ENCODE measurements around the gene CNIH3. TPM values are rescaled to one million over a fixed set of nuclear protein-coding genes. Genes with fewer than 3 reads are reported as not detected.

The CNIH3 gene
- total RNA-seq, 4 donors from 2014 or later: 0.68 to 1.1 TPM; not detected in 2

DNA sequence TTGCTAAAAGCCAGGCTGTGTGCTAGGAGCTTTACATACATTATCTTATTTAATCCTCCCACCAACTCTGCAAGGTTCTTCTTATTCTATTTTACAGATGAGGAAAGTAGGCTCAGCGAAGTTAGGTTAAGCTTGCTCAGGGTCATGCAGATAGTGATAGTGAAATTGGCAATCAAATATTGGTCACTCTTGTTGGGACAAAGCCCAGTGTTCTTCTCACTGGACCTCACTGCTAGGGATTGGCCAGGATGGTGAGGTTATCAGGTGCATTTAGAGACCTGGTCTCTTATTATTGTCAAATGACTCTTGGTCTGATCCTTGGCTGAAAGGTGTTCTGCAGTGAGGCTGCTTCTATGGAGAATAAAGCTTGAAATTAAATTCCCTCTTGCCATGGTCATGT, 145.1 kb downstream of the CNIH3 start:
- no peak overlapping the region for H3K4me3 ChIP-seq
- TF ChIP-seq POLR2A (IDR thresholded peaks at IDR 0.05): no peak
- no peak for TF ChIP-seq EP300 (IDR thresholded peaks at IDR 0.05; ENCODE audit: low read depth)
- TF ChIP-seq, protein P1, sequence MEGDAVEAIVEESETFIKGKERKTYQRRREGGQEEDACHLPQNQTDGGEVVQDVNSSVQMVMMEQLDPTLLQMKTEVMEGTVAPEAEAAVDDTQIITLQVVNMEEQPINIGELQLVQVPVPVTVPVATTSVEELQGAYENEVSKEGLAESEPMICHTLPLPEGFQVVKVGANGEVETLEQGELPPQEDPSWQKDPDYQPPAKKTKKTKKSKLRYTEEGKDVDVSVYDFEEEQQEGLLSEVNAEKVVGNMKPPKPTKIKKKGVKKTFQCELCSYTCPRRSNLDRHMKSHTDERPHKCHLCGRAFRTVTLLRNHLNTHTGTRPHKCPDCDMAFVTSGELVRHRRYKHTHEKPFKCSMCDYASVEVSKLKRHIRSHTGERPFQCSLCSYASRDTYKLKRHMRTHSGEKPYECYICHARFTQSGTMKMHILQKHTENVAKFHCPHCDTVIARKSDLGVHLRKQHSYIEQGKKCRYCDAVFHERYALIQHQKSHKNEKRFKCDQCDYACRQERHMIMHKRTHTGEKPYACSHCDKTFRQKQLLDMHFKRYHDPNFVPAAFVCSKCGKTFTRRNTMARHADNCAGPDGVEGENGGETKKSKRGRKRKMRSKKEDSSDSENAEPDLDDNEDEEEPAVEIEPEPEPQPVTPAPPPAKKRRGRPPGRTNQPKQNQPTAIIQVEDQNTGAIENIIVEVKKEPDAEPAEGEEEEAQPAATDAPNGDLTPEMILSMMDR (IDR thresholded peaks at IDR 0.05): no peak
- no peak for TF ChIP-seq POLR2AphosphoS5 (IDR thresholded peaks at IDR 0.05)
- in situ Hi-C loops (cut with MboI; ENCODE audit: low pct_ligation_motif_present in 1 of 4, low pct_unique_long_range_greater_than_20kb in 1 of 4, low sequenced_read_pairs in 3 of 4): no loop called here
- H3K4me1 ChIP-seq: no peaks in the 10 kb centered on the region
- H3K36me3 ChIP-seq: no peaks in the 10 kb centered on the region
- no peak overlapping the region for H3K27ac ChIP-seq
- WGBS, 2 donors (ENCODE audit: low coverage in 1 of 2): 75% methylated on average over 1 of the region's 1 CpG; no CpG with 5 or more reads in 1 of the 2 donors
- no peaks in the 10 kb centered on the region for H3K27me3 ChIP-seq
- DNase-seq: no peak
- peaks cover 0 to 3% of the 10 kb centered on the region in 2 donors for H3K9me3 ChIP-seq
- intact Hi-C loops (cut with DNase I; ENCODE audit: low total_unique reads): no loop called here

DNA sequence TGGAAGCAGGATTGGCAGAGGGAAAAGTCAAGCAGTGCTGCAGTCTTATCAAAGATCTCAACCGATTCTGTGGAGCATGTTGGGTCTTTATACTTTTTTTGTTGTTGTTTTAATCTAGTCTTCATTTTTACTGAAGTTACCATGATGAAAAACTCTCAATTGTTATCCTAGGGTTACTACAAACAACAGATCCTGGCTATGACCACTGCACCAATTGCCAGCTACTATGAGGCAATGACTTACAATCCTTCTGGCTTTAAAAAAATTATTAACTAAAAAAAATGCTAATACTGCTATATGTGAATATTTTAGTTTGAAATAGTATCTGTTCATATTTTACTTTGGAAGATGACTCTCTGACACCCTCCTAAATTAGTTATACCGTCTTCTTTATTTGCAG, 145.9 kb downstream of the CNIH3 start:
- no peaks in the 10 kb centered on the region for H3K36me3 ChIP-seq
- no peak for TF ChIP-seq EP300 (IDR thresholded peaks at IDR 0.05; ENCODE audit: low read depth)
- no peak for TF ChIP-seq POLR2AphosphoS5 (IDR thresholded peaks at IDR 0.05)
- TF ChIP-seq POLR2A (IDR thresholded peaks at IDR 0.05): no peak
- TF ChIP-seq, protein P1 (IDR thresholded peaks at IDR 0.05): no peak
- no peak overlapping the region for H3K4me3 ChIP-seq
- intact Hi-C loops (cut with DNase I; ENCODE audit: low total_unique reads): no loop called here
- in situ Hi-C loops (cut with MboI; ENCODE audit: low pct_ligation_motif_present in 1 of 4, low pct_unique_long_range_greater_than_20kb in 1 of 4, low sequenced_read_pairs in 3 of 4): no loop called here
- no peaks in the 10 kb centered on the region for H3K4me1 ChIP-seq
- H3K27me3 ChIP-seq: no peaks in the 10 kb centered on the region
- DNase-seq: no peak
- H3K27ac ChIP-seq: no peak overlapping the region
- 87 to 91% methylated on average over 2 of the region's 2 CpGs for WGBS, 2 donors (ENCODE audit: low coverage in 1 of 2)
- H3K9me3 ChIP-seq: peaks cover 0 to 3% of the 10 kb centered on the region in 2 donors

DNA sequence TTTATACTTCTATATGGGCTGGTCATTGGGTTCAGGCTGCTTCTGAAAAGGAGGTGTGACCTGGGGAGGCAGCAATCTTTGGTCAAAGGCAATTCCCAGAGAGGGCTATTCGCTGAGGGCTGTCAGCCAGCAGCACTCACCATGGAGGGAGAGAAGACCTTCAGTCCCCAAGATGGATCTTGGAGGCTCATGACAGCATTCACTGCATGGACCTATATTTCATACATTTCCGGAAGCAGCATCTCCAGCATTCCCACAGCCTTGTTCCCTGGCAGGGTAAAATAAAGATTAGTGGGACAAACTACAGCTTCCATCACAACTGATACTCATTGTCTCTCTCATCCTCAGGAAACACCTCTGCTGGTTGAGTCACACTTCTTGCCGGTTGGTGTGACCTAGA, 146.6 kb downstream of the CNIH3 start:
- in situ Hi-C loops (cut with MboI; ENCODE audit: low pct_ligation_motif_present in 1 of 4, low pct_unique_long_range_greater_than_20kb in 1 of 4, low sequenced_read_pairs in 3 of 4): no loop called here
- Histone ChIP-seq H3K4me1 (no peaks in the 10 kb centered on the region), H3K4me3 (no peak overlapping the region), H3K36me3 (no peaks in the 10 kb centered on the region), H3K9me3 (peaks cover 0 to 3% of the 10 kb centered on the region in 2 donors), H3K27ac (no peak overlapping the region), H3K27me3 (no peaks in the 10 kb centered on the region)
- DNase-seq: no peak
- TF ChIP-seq EP300 (IDR thresholded peaks at IDR 0.05; ENCODE audit: low read depth) (no peak), POLR2A (IDR thresholded peaks at IDR 0.05) (no peak), POLR2AphosphoS5 (IDR thresholded peaks at IDR 0.05) (no peak)
- TF ChIP-seq, protein P1 (IDR thresholded peaks at IDR 0.05): no peak
- WGBS, 2 donors (ENCODE audit: low coverage in 1 of 2): 83 to 100% methylated on average over 3 of the region's 3 CpGs
- intact Hi-C loops (cut with DNase I; ENCODE audit: low total_unique reads): no loop called here

DNA sequence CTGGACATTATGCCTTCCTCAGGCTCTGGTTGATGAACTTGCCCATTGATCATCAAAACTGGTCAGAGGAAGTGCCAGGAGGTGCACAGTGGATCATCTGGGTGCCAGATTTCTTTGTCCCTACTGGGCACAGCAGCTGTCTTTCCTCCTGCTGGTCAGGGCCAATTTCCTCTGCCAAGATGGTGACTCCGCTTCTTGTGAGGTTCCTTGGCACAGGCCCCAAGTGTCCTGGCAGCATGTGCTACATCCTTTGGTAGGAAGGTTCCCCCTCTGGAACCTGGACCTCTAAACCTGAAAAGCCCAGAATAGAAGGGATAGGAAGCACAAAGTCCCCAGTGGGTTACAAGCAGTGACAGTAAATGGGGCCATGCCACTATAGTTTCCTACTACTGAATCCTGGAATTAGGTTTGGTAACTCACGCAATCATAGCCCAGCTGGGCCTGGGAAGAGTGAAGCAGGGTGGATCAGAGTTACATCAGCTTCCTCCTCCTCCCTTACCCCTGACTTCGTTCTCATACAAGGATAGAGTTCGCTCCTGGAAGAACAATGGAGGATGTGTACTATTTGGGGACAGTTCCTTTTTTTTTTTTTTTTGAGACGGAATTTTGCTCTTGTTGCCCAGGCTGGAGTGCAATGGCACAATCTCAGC, 147.1 kb downstream of the CNIH3 start:
- no peaks in the 10 kb centered on the region for H3K4me1 ChIP-seq
- no peak for DNase-seq
- peaks cover 0 to 3% of the 10 kb centered on the region in 2 donors for H3K9me3 ChIP-seq
- TF ChIP-seq POLR2A (IDR thresholded peaks at IDR 0.05) (no peak), EP300 (IDR thresholded peaks at IDR 0.05; ENCODE audit: low read depth) (no peak), POLR2AphosphoS5 (IDR thresholded peaks at IDR 0.05) (no peak)
- TF ChIP-seq, protein P1 (IDR thresholded peaks at IDR 0.05): no peak
- intact Hi-C loops (cut with DNase I; ENCODE audit: low total_unique reads) (no loop called here), in situ Hi-C loops (cut with MboI; ENCODE audit: low pct_ligation_motif_present in 1 of 4, low pct_unique_long_range_greater_than_20kb in 1 of 4, low sequenced_read_pairs in 3 of 4) (no loop called here)
- no peaks in the 10 kb centered on the region for H3K27me3 ChIP-seq
- no peak overlapping the region for H3K4me3 ChIP-seq
- H3K27ac ChIP-seq: no peak overlapping the region
- WGBS, 2 donors (ENCODE audit: low coverage in 1 of 2): 90 to 94% methylated on average over 3 to 5 of the region's 5 CpGs
- H3K36me3 ChIP-seq: no peaks in the 10 kb centered on the region
